Osteocyte (in vitro differentiated cells): Measurements from ENCODE around the gene KRT79. TPM values are rescaled to one million over a fixed set of nuclear protein-coding genes. Genes with fewer than 3 reads are reported as not detected.

Experiments used
- DNase-seq: peaks from one replicate; pipeline ENCODE4 v3.0.0; 2021; ENCODE audit warnings: mixed read lengths; ENCODE audit not compliant: unreplicated experiment; ENCODE audit errors: extremely low spot score
- H3K27ac Mint-ChIP-seq: one replicate; pipeline ENCODE4 v1.8.0; 2021; ENCODE audit warnings: mild to moderate bottlenecking, mixed read lengths; ENCODE audit not compliant: unreplicated experiment
- H3K27me3 Mint-ChIP-seq: one replicate; pipeline ENCODE4 v1.8.0; 2021; ENCODE audit warnings: mixed read lengths; ENCODE audit not compliant: unreplicated experiment
- H3K36me3 Mint-ChIP-seq: one replicate; pipeline ENCODE4 v1.8.0; 2021; ENCODE audit warnings: mixed read lengths; ENCODE audit not compliant: unreplicated experiment
- H3K4me1 Mint-ChIP-seq: one replicate; pipeline ENCODE4 v1.8.0; 2021; ENCODE audit warnings: mixed read lengths; ENCODE audit not compliant: unreplicated experiment
- H3K4me3 Mint-ChIP-seq: one replicate; pipeline ENCODE4 v1.8.0; 2021; ENCODE audit warnings: mild to moderate bottlenecking, moderate library complexity, mixed read lengths; ENCODE audit not compliant: unreplicated experiment
- H3K9me3 Mint-ChIP-seq: one replicate; pipeline ENCODE4 v1.8.0; 2021; ENCODE audit warnings: mixed read lengths; ENCODE audit not compliant: unreplicated experiment
- total RNA-seq: library from RNA; stranded (reverse); gene quantifications from 2 replicates; pipeline ENCODE4 v1.2.1, GENCODE V29; 2021
- TF ChIP-seq, protein P1 (sequence below): fragments of 200-600 bp; sonication (generic); IDR thresholded peaks from 2 replicates; pipeline ENCODE4 v1.5.0; 2021; ENCODE audit warnings: antibody characterized with exemption, mild to moderate bottlenecking, moderate library complexity

KRT79 gene
- total RNA-seq, 1 donor from 2014 or later = not detected

DNA sequence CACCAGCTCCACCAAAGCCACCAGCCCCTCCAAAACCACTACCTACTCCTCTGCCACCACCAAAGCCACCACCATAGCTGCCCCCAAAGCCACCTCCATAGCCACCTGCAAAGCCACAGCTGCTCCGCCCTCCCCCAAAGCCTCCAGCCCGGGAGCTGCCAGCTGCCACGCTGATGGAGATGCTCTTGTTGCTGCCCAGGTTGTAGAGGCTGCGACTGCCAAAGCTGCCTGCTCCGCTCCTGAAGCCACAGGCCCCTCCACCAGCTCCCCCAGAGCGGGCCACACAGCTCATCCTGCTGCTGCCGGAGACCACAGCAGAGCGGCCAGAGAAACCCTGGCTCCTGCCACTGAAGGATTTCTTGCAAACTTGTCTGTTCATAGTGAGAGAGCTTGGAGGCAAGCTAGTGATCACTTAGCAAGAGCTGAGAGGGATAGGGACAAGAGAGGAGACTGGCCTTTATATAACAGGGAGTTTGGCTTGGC is 57.2 kb downstream of the KRT79 start, which contains the start of gene KRT76:
TSS of gene KRT76 (minus strand) at position 433 of the 483 bp plus-strand sequence. CDS start at position 379, 54 bp downstream.
- no peaks in the 10 kb centered on the region for H3K4me1 Mint-ChIP-seq
- peaks cover 52% of the 10 kb centered on the region for H3K27me3 Mint-ChIP-seq

DNA sequence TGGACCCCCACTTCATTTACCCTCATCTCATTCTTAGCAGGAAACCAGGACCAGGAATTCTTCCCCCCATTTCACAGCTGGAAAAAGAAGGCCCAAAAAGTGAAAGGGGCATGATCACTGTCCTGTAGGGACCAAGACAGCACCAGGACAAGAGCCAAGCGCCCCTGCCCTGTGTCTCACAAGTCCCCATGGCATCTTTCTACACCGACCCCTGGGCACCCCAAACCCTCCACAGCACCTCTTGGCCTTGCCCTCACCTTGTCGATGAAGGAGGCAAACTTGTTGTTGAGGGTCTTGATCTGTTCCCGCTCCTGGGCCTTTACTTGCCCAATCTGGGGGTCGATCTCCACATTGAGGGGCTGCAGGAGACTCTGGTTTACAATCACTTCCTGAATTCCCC is 57.7 kb downstream of the KRT79 start:
- no peaks in the 10 kb centered on the region for H3K4me1 Mint-ChIP-seq
- DNase-seq = no peak
- H3K27me3 Mint-ChIP-seq = peaks cover 47% of the 10 kb centered on the region
- no peaks in the 10 kb centered on the region for H3K36me3 Mint-ChIP-seq
- TF ChIP-seq, protein P1, sequence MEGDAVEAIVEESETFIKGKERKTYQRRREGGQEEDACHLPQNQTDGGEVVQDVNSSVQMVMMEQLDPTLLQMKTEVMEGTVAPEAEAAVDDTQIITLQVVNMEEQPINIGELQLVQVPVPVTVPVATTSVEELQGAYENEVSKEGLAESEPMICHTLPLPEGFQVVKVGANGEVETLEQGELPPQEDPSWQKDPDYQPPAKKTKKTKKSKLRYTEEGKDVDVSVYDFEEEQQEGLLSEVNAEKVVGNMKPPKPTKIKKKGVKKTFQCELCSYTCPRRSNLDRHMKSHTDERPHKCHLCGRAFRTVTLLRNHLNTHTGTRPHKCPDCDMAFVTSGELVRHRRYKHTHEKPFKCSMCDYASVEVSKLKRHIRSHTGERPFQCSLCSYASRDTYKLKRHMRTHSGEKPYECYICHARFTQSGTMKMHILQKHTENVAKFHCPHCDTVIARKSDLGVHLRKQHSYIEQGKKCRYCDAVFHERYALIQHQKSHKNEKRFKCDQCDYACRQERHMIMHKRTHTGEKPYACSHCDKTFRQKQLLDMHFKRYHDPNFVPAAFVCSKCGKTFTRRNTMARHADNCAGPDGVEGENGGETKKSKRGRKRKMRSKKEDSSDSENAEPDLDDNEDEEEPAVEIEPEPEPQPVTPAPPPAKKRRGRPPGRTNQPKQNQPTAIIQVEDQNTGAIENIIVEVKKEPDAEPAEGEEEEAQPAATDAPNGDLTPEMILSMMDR = no peak
- H3K27ac Mint-ChIP-seq = no peak overlapping the region
- no peak overlapping the region for H3K4me3 Mint-ChIP-seq
- H3K9me3 Mint-ChIP-seq = no peaks in the 10 kb centered on the region

More for the DNA sequence above, 57.2 kb downstream of the KRT79 start, which contains the start of gene KRT76:
- no peak within 1 kb of the TSS for H3K4me3 Mint-ChIP-seq
- H3K9me3 Mint-ChIP-seq = no peaks in the 10 kb centered on the region
- DNase-seq = no peak
- H3K36me3 Mint-ChIP-seq = no peaks in the 10 kb centered on the region
- no peak within 1 kb of the TSS for H3K27ac Mint-ChIP-seq
- TF ChIP-seq, protein P1 = no peak

DNA sequence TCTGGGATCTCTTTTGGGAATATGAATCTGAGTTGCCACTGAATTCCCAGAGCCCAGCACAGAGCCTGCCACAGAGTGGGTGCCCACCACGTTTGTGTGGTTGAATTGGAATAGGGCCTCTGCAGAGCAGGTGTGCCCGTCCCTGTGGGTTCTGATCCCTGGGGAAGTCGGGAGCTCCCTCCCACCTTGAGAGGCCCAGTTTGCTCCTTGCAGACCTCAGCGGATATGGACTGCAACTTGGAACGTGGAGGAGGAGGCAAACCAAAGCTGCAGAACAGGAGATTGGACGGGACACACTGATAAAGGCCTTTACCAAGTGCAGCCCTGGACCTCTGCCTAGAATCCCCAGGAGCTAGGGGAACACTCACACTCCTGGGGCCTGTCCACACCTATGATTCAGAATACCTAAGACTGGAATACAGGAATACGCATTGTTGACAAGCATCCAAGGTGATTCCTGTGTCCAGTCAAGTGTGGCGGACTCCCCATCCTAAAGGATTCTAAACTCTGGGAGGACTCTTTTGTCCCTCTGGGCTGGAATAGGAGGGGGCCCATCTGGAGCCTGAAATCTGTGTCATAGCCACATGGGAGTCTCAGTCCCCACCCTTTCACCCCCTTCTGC is 59.4 kb downstream of the KRT79 start:
- no peak for DNase-seq
- TF ChIP-seq, protein P1 = no peak
- H3K27ac Mint-ChIP-seq = no peak overlapping the region
- no peak overlapping the region for H3K4me3 Mint-ChIP-seq
- H3K9me3 Mint-ChIP-seq = no peaks in the 10 kb centered on the region
- no peaks in the 10 kb centered on the region for H3K4me1 Mint-ChIP-seq
- H3K36me3 Mint-ChIP-seq = no peaks in the 10 kb centered on the region
- H3K27me3 Mint-ChIP-seq = peaks cover 48% of the 10 kb centered on the region

DNA sequence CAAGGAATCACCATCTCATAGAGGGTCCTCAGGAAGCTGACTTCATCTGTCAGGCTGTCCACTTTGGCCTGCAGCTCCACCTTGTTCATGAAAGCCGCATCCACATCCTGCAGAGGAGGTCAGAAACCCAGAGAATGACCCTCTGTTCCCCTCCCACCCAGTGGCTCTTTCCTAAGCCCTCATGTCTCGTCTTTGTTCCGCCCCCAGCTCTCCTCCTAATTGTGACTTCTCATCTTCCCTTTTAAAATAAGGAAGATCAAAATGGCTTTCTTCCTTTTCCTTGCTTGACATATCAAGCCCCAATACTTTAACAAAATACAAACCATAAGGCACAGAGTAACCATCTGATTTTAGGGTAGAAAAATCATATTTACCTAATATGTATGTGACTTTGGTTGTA is 61.3 kb downstream of the KRT79 start:
- H3K4me1 Mint-ChIP-seq = no peaks in the 10 kb centered on the region
- H3K36me3 Mint-ChIP-seq = no peaks in the 10 kb centered on the region
- no peak overlapping the region for H3K4me3 Mint-ChIP-seq
- H3K27me3 Mint-ChIP-seq = peaks cover 42% of the 10 kb centered on the region
- TF ChIP-seq, protein P1 = no peak
- no peak overlapping the region for H3K27ac Mint-ChIP-seq
- no peaks in the 10 kb centered on the region for H3K9me3 Mint-ChIP-seq
- DNase-seq = no peak

DNA sequence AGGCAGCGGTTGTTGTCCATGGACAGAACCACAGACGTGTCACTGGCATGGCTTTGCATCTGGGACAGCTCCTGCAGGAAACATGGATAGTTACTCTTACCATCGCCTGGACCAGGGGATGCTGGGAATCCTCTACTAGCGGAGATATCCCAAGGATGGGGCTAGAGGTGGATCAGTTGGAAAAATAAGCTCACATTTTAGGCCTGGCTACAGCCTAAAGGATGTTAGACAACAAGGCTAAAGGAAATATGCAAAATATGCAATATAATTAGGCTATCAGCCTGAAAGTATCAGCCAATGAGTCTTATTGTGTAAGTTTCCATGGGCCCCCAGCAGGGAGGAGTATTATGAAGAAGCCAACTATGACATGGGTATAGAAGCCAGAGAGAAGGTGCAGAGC is 61.9 kb downstream of the KRT79 start:
- TF ChIP-seq, protein P1 = no peak
- Mint-ChIP-seq H3K36me3 (no peaks in the 10 kb centered on the region), H3K27ac (no peak overlapping the region), H3K4me1 (no peaks in the 10 kb centered on the region), H3K4me3 (no peak overlapping the region), H3K9me3 (no peaks in the 10 kb centered on the region), H3K27me3 (peaks cover 47% of the 10 kb centered on the region)
- DNase-seq = no peak
